ENCODE measurements around the gene CCDC85C. TPM values are rescaled to one million over a fixed set of nuclear protein-coding genes. Genes with fewer than 3 reads are reported as not detected.

The CCDC85C gene
- total RNA-seq, 6 donors from 2014 or later: 5.2 to 31.0 (median 20.4) TPM

DNA sequence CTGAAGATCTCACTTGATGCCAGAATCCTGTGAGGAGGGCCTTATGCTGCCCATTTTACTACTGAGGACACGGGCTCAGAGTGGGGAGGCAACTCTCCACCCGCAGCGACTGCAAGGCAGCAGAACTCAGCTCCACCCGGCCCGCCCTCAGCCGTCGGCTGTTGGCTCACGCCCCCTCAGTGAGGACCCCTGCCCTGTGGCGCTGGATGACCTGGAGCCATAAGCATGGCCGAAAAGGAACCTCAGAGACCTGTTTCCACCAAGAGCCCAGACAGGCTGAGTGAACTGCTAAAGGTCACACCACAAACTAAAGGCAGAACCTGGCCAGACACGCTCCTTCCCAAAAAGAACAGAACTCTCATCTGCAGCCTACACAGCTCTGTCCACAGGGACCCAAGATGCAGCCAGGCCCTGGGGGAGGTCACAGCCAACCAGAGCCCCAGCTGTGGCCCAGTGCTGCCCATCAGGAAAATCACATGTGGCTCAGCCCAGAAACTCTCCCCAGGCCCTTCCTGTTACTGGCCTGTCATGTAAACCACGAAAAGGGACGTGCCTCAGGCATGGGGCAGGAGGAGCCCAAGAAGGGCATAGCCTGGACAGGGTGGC lies 90.0 kb downstream of the CCDC85C start:
- TF ChIP-seq POLR2A (IDR thresholded peaks at IDR 0.05) (no peak), EP300 (IDR thresholded peaks at IDR 0.05) (no peak), POLR2AphosphoS5 (IDR thresholded peaks at IDR 0.05) (no peak)
- TF ChIP-seq, protein P1, sequence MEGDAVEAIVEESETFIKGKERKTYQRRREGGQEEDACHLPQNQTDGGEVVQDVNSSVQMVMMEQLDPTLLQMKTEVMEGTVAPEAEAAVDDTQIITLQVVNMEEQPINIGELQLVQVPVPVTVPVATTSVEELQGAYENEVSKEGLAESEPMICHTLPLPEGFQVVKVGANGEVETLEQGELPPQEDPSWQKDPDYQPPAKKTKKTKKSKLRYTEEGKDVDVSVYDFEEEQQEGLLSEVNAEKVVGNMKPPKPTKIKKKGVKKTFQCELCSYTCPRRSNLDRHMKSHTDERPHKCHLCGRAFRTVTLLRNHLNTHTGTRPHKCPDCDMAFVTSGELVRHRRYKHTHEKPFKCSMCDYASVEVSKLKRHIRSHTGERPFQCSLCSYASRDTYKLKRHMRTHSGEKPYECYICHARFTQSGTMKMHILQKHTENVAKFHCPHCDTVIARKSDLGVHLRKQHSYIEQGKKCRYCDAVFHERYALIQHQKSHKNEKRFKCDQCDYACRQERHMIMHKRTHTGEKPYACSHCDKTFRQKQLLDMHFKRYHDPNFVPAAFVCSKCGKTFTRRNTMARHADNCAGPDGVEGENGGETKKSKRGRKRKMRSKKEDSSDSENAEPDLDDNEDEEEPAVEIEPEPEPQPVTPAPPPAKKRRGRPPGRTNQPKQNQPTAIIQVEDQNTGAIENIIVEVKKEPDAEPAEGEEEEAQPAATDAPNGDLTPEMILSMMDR (IDR thresholded peaks at IDR 0.05): no peak
- Histone ChIP-seq H3K4me1 (peaks cover 0 to 9% (median 8%) of the 10 kb centered on the region in 4 donors), H3K9me3 (no peaks in the 10 kb centered on the region), H3K4me3 (no peak overlapping the region), H3K27me3 (no peaks in the 10 kb centered on the region), H3K36me3 (peaks cover 6 to 68% (median 36%) of the 10 kb centered on the region in 4 donors), H3K27ac (no peak overlapping the region)
- DNase-seq: peak; percentile 20 to 70
- 81 to 85% methylated on average over 9 to 12 of the region's 13 CpGs for WGBS, 2 donors
- no peak for ATAC-seq (ENCODE audit: low FRiP score in 2 of 2)

DNA sequence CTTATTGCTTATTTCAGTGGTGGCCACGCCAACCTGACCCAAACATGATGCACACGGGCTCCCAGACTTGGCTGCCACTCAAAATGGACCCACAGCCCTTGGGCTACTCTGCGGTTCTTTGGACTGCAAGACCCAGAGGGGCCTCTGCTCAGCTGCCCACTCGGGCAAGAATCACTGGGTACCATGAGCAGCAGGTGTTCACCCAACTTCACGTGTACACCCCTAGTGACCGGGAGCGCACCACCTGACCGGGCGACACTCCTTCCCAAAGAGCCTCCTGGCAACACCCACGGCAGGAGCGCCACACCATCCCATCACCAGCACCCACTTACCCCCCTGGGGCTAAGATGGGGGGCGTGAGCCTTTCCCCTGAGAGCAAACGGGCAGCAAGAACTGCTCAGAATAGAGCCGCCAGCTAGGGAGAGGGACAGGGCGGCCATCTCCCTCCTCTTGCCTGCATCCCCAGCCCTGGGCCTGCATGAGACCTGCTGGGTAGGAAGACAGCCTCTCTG lies 90.8 kb downstream of the CCDC85C start:
- Histone ChIP-seq H3K4me3 (no peak overlapping the region), H3K9me3 (no peaks in the 10 kb centered on the region), H3K27me3 (no peaks in the 10 kb centered on the region), H3K4me1 (peaks cover 0 to 3% (median 2%) of the 10 kb centered on the region in 4 donors), H3K27ac (no peak overlapping the region), H3K36me3 (peaks cover 13 to 76% (median 44%) of the 10 kb centered on the region in 4 donors)
- 88 to 93% methylated on average over 14 to 15 of the region's 15 CpGs for WGBS, 2 donors
- ATAC-seq (ENCODE audit: low FRiP score in 2 of 2) (no peak), DNase-seq (peak; percentile 21 to 51)
- TF ChIP-seq, protein P1 (IDR thresholded peaks at IDR 0.05): no peak
- no peak for TF ChIP-seq EP300 (IDR thresholded peaks at IDR 0.05)
- no peak for TF ChIP-seq POLR2A (IDR thresholded peaks at IDR 0.05)
- no peak for TF ChIP-seq POLR2AphosphoS5 (IDR thresholded peaks at IDR 0.05)

DNA sequence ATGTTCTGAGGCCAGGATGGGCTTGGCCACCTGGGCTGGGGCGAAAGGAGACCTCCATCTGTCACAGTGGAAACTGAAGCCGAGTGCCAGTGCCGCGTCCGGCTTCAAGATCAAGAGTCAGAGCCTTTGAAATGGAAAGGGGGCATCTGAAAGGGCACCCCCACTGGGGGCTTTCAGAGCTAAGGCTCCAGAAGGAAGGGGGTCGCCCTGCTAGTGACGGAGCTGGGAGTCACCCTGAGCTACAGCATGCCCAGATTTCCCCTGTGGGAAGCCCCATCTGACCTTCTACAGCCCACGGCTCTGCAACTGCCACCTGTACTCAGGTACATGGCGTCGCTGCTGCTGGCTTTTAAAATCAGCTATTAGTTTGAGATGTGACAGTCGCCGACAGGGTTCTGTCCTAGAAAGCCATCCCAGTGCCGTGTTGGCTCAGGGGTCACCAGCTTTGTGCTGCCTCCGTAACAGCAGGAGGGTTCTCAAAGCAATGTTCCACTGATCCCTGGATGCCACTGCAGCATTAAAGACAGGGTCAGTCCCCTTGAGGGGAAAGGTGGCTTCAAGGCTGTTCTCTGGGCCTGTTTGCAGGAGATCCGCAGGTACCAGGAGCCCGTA lies 91.3 kb downstream of the CCDC85C start:
- WGBS, 2 donors: 89 to 90% methylated on average over 12 to 16 of the region's 16 CpGs
- Histone ChIP-seq H3K27ac (no peak overlapping the region), H3K4me1 (no peaks in the 10 kb centered on the region), H3K27me3 (no peaks in the 10 kb centered on the region), H3K36me3 (peaks cover 19 to 82% (median 50%) of the 10 kb centered on the region in 4 donors), H3K9me3 (no peaks in the 10 kb centered on the region), H3K4me3 (no peak overlapping the region)
- no peak for ATAC-seq (ENCODE audit: low FRiP score in 2 of 2)
- DNase-seq: peak in 1 of 2 donors; percentile 14
- TF ChIP-seq POLR2A (IDR thresholded peaks at IDR 0.05) (no peak), POLR2AphosphoS5 (IDR thresholded peaks at IDR 0.05) (no peak), EP300 (IDR thresholded peaks at IDR 0.05) (no peak)
- TF ChIP-seq, protein P1 (IDR thresholded peaks at IDR 0.05): no peak

DNA sequence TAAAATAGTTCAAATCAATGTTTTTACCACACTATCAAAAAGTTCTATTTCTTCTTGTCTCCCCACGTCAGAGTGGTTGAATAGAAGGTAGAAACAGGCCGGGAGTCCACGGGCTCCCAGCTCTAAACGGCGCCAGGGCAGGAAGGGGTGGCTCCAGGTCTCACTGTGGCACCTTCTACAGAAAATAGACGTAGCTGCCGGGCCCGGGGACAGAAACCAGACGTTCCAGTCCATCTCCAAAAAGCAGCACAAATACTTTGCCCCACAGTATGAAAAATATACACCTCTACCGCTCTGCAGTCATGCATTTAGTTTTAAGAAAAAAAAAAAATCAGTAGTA lies 91.9 kb downstream of the CCDC85C start:
- Histone ChIP-seq H3K4me1 (no peaks in the 10 kb centered on the region), H3K27me3 (no peaks in the 10 kb centered on the region), H3K4me3 (no peak overlapping the region), H3K27ac (peak overlapping the region in 1 of 4 donors; percentile 65), H3K36me3 (peaks cover 25 to 88% (median 56%) of the 10 kb centered on the region in 4 donors), H3K9me3 (no peaks in the 10 kb centered on the region)
- TF ChIP-seq POLR2A (IDR thresholded peaks at IDR 0.05): no peak
- WGBS, 2 donors: 75 to 78% methylated on average over 10 of the region's 10 CpGs
- no peak for ATAC-seq (ENCODE audit: low FRiP score in 2 of 2)
- DNase-seq: no peak

DNA sequence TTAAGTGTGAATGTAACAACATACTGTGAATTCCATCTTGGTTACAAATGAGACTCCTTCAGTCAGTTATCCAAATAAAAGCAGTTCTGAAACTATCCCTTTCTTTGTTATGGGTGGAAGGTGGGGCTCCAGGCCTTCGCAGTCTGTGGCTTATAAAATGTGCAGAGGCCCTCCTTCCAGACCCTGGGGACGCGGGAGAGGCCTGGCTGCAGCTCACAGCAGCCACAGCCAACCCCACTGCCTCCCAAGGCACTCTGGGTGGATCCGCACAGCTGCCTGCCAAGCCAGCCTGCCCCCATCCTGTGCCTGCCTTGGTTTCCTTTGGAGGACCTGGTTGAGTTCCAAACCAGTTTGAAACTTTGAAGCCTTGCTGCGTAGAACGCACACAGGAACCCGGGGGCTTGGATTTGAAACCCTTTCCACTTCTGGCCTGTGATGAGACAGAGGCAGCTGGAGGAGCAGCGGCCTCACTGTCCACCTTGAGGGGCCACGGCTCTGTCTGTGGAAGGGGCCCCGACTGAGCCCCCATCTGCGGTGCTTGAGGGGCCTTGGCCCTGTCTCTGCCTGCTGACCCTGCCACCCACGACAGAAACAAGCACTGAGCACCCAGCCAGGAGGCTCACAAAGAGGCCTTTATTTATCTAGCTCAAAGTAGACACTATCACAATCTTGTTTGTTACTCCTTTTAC lies 92.4 kb downstream of the CCDC85C start:
- TF ChIP-seq, protein P1 (IDR thresholded peaks at IDR 0.05): no peak
- TF ChIP-seq EP300 (IDR thresholded peaks at IDR 0.05) (no peak), POLR2AphosphoS5 (IDR thresholded peaks at IDR 0.05) (no peak), POLR2A (IDR thresholded peaks at IDR 0.05) (no peak)
- H3K27ac ChIP-seq: peak overlapping the region in 1 of 4 donors; percentile 65
- peak in 1 of 2 donors; percentile 29 for ATAC-seq (ENCODE audit: low FRiP score in 2 of 2)
- H3K4me1 ChIP-seq: peaks cover 0 to under 1% (median 0%) of the 10 kb centered on the region in 4 donors
- 81 to 87% methylated on average over 5 to 12 of the region's 12 CpGs for WGBS, 2 donors
- peak in 1 of 2 donors; percentile 18 for DNase-seq
- H3K27me3 ChIP-seq: no peaks in the 10 kb centered on the region
- H3K4me3 ChIP-seq: no peak overlapping the region
- peaks cover 28 to 93% (median 61%) of the 10 kb centered on the region in 4 donors for H3K36me3 ChIP-seq
- H3K9me3 ChIP-seq: no peaks in the 10 kb centered on the region
